ENCODE data around the gene NOTUM.

GRCh38 chr17:81987161-81987770 lies 26.3 kb upstream of the NOTUM start:
- TF ChIP-seq POLR2AphosphoS5 (IDR thresholded peaks at IDR 0.05) (no peak), EP300 (IDR thresholded peaks at IDR 0.05) (no peak), POLR2A (IDR thresholded peaks at IDR 0.05) (no peak)
- TF ChIP-seq, protein P1, sequence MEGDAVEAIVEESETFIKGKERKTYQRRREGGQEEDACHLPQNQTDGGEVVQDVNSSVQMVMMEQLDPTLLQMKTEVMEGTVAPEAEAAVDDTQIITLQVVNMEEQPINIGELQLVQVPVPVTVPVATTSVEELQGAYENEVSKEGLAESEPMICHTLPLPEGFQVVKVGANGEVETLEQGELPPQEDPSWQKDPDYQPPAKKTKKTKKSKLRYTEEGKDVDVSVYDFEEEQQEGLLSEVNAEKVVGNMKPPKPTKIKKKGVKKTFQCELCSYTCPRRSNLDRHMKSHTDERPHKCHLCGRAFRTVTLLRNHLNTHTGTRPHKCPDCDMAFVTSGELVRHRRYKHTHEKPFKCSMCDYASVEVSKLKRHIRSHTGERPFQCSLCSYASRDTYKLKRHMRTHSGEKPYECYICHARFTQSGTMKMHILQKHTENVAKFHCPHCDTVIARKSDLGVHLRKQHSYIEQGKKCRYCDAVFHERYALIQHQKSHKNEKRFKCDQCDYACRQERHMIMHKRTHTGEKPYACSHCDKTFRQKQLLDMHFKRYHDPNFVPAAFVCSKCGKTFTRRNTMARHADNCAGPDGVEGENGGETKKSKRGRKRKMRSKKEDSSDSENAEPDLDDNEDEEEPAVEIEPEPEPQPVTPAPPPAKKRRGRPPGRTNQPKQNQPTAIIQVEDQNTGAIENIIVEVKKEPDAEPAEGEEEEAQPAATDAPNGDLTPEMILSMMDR (IDR thresholded peaks at IDR 0.05) = no peak

All from upper lobe of left lung (tissue), 4 donors.